ENCODE results near the gene SEC61A2.
"Not testable (repeated sequence)": the region's sequence is repeated elsewhere in the genome, so short reads cannot be mapped to it uniquely, and the experiment has no call there.

Gene SEC61A2

GRCh38 chr10:12160664-12161063 is 31.2 kb downstream of the SEC61A2 start:
- no peak for DNase-seq (ENCODE audit: low spot score)

- no peak for DNase-seq (ENCODE audit: low spot score)
These were observed 33.5 kb downstream of the SEC61A2 start for GRCh38 chr10:12162927-12163326.

DNA sequence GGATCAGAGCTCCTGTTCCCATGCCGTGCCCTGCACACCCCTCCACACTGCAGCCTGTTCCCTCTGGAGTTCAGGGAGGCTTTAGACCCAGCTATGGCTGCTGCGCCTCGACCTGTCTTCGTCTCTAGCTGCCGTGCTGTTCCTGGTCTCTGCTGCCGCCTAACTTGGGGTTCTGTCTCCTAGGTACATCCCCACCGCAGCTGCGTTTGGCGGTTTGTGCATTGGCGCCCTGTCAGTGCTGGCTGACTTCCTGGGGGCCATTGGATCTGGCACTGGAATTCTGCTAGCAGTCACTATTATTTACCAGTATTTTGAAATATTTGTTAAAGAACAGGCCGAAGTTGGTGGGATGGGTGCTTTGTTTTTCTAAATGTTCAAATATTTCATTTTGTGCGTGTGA is 34.6 kb downstream of the SEC61A2 start:
- DNase-seq (ENCODE audit: low spot score): no peak

DNA sequence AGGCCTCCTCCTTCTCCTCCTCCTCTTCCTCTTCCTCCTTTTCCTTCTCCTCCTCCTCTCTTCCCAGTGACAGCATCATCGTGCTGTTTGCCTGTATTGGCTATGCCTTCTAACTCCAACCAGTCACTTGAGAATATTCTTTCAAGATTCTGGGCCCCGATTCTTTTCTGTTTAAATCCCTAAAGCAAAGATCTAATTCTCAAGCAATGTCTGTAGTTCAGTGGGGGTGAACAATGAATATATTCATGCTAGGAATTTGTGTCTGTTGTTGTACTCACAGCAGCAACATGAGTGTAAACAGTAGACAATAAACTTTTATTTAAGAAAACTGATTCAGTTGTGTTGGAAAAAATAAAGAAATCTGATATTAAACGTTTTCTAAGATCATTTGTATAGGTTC is 35.6 kb downstream of the SEC61A2 start:
- no peak for DNase-seq (ENCODE audit: low spot score)

- no peak for DNase-seq (ENCODE audit: low spot score)
These were observed 36.7 kb downstream of the SEC61A2 start for GRCh38 chr10:12165999-12166775.

- DNase-seq (ENCODE audit: low spot score): not testable (repeated sequence)
These were observed 42.0 kb downstream of the SEC61A2 start for GRCh38 chr10:12171512-12171911.

- DNase-seq (ENCODE audit: low spot score): peak; percentile 98
These were observed 48.2 kb downstream of the SEC61A2 start for GRCh38 chr10:12177642-12178041.

GRCh38 chr10:12179606-12180170 is 50.2 kb downstream of the SEC61A2 start:
- no peak for DNase-seq (ENCODE audit: low spot score)

GRCh38 chr10:12180221-12180974 is 50.9 kb downstream of the SEC61A2 start:
- no peak for DNase-seq (ENCODE audit: low spot score)

- DNase-seq (ENCODE audit: low spot score): no peak
These were observed 51.7 kb downstream of the SEC61A2 start for GRCh38 chr10:12181065-12181775.

- DNase-seq (ENCODE audit: low spot score): no peak
These were observed 54.7 kb downstream of the SEC61A2 start for GRCh38 chr10:12184165-12184564.

GRCh38 chr10:12186323-12186722 is 56.8 kb downstream of the SEC61A2 start:
- peak; percentile 58 for DNase-seq (ENCODE audit: low spot score)

GRCh38 chr10:12187321-12187905 is 57.9 kb downstream of the SEC61A2 start:
- DNase-seq (ENCODE audit: low spot score): no peak

DNA sequence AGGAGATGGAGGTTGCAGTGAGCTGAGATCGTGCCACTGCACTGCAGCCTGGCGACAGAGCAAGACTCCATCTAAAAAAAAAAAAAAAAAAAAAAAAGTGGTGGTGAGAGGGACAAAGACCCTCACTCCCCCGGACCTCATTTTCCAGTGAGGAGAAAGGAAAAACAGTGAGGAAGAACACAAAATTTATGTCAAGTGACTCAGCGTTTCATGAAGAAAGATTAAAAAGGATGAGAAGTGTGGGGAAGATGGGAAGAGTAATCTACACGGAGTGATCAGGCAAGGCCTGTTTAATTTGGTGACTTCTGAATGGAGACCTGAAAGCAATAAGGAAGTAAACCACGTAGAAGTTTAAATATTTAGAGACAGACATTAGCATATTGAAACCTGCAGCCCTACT is 59.2 kb downstream of the SEC61A2 start:
- DNase-seq (ENCODE audit: low spot score): no peak

GRCh38 chr10:12189426-12189825 is 59.9 kb downstream of the SEC61A2 start:
- no peak for DNase-seq (ENCODE audit: low spot score)

- DNase-seq (ENCODE audit: low spot score): no peak
These were observed 62.2 kb downstream of the SEC61A2 start for GRCh38 chr10:12191715-12192114.

- peak; percentile 63 for DNase-seq (ENCODE audit: low spot score)
These were observed 63.7 kb downstream of the SEC61A2 start for GRCh38 chr10:12193193-12193592.

GRCh38 chr10:12194752-12195271 is 65.3 kb downstream of the SEC61A2 start:
- DNase-seq (ENCODE audit: low spot score): peak; percentile 64

GRCh38 chr10:12195281-12195602 is 65.8 kb downstream of the SEC61A2 start:
- no peak for DNase-seq (ENCODE audit: low spot score)

DNA sequence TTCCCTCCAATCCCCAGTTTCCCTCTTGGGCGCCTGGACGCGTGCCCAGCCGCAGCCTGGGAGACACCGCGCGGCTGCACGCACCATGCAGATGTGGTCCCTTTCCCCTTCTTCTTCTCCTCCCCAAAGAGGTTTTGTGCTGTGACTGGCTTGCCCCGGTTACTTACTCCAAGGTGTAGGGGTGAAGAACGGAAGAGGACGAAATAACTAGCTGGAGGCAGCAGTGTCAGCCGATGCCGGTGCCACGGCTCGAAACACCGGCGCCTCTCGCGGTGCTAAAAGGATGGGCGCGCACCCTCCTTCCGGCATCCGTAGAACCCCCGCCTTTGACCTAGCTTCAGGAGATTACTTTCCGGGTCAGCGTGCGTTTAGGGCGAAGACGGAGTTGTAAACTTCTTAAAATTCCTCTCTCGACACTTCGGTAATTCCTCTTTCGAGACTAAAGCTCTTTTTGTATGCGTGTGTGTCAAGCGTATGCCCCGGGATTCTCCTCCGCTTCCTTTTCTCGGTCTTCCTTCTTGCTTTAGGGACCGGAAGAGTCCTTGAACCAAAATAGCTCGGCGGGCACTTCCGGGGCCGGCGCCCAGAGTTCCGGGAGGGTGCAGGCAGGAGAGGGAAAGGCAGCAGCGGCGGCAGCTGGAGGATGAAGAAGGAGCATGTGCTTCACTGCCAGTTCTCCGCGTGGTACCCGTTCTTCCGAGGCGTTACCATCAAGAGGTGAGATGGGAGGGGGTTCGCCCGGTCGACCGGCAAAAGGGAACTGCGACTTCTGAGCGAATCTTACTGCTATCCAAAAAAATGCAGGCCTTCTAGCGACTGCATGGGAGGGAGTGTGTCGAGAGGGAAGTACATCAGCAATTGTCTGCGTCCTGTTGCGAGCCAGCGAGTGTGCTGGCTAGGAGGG is 66.4 kb downstream of the SEC61A2 start, which contains the start of the genes CDC123 and NUDT5:
CDC123 (plus strand) TSS at position 586 of the 904 bp plus-strand sequence; CDS start at position 644, 58 bp downstream.
NUDT5 (minus strand) TSS at position 289 of the 904 bp plus-strand sequence. CDS start 9,600 bp downstream, outside the sequence.
- DNase-seq (ENCODE audit: low spot score): peak; percentile 94
